Measurements from ENCODE around the gene COL23A1. TPM values are rescaled to one million over a fixed set of nuclear protein-coding genes. Genes with fewer than 3 reads are reported as not detected.

COL23A1 gene
- polyA plus RNA-seq, 3 donors = 0.11 to 0.21 TPM; not detected in 1

GRCh38 chr5:178428341-178429155 is 161.6 kb downstream of the COL23A1 start:
- no peaks in the 10 kb centered on the region for H4K20me1 ChIP-seq (ENCODE audit: insufficient read depth, low read length)
- H3K9ac ChIP-seq (ENCODE audit: insufficient read depth, low read length, poor library complexity, severe bottlenecking) = no peak overlapping the region
- Mint-ChIP-seq H3K27me3 (ENCODE audit: low read depth in 3 of 3) (peaks cover 0 to 2% (median 0%) of the 10 kb centered on the region in 3 donors), H3K27ac (peak overlapping the region in 1 of 7 donors; percentile 36), H3K4me1 (peaks cover 7% of the 10 kb centered on the region), H3K9me3 (peaks cover 0 to 9% (median 6%) of the 10 kb centered on the region in 7 donors), H3K36me3 (no peaks in the 10 kb centered on the region), H3K4me3 (no peak overlapping the region)
- H3K9me3 ChIP-seq (replicated peaks in 1 of 2; ENCODE audit: control insufficient read depth in 1 of 2, insufficient read depth in 1 of 2, low read length in 2 of 2) = peaks cover 0 to 4% of the 10 kb centered on the region in 2 donors
- H3K4me1 ChIP-seq (ENCODE audit: control insufficient read depth in 1 of 2, insufficient read depth in 2 of 2, low read length in 2 of 2) = peaks cover 0 to 2% of the 10 kb centered on the region in 2 donors
- no peak overlapping the region for H2AFZ ChIP-seq (ENCODE audit: insufficient read depth, low read depth, low read length, poor library complexity, severe bottlenecking)
- DNase-seq = no peak
- H3K4me2 ChIP-seq (replicated peaks; ENCODE audit: extremely low read depth, low read length, poor library complexity, severe bottlenecking) = no peak overlapping the region
- H3K36me3 ChIP-seq (replicated peaks in 1 of 2; ENCODE audit: control insufficient read depth in 1 of 2, insufficient read depth in 2 of 2, low read length in 2 of 2) = no peaks in the 10 kb centered on the region
- H3K79me2 ChIP-seq (ENCODE audit: insufficient read depth, low read length) = no peaks in the 10 kb centered on the region
- no peaks in the 10 kb centered on the region for H3K27me3 ChIP-seq (ENCODE audit: control insufficient read depth in 2 of 2, insufficient read depth in 2 of 2, low read length in 2 of 2)
- no peak overlapping the region for H3K4me3 ChIP-seq (replicated peaks in 1 of 3; ENCODE audit: low read depth in 2 of 3, low read length in 3 of 3)
- 90% methylated on average over 16 of the region's 20 CpGs for WGBS (ENCODE audit: insufficient coverage)
- TF ChIP-seq, protein P1, sequence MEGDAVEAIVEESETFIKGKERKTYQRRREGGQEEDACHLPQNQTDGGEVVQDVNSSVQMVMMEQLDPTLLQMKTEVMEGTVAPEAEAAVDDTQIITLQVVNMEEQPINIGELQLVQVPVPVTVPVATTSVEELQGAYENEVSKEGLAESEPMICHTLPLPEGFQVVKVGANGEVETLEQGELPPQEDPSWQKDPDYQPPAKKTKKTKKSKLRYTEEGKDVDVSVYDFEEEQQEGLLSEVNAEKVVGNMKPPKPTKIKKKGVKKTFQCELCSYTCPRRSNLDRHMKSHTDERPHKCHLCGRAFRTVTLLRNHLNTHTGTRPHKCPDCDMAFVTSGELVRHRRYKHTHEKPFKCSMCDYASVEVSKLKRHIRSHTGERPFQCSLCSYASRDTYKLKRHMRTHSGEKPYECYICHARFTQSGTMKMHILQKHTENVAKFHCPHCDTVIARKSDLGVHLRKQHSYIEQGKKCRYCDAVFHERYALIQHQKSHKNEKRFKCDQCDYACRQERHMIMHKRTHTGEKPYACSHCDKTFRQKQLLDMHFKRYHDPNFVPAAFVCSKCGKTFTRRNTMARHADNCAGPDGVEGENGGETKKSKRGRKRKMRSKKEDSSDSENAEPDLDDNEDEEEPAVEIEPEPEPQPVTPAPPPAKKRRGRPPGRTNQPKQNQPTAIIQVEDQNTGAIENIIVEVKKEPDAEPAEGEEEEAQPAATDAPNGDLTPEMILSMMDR (IDR thresholded peaks at IDR 0.05) = no peak
- intact Hi-C loops (cut with micrococcal nuclease) = no loop called here
- H3K27ac ChIP-seq (ENCODE audit: low read depth in 1 of 2, low read length in 2 of 2) = no peak overlapping the region

DNA sequence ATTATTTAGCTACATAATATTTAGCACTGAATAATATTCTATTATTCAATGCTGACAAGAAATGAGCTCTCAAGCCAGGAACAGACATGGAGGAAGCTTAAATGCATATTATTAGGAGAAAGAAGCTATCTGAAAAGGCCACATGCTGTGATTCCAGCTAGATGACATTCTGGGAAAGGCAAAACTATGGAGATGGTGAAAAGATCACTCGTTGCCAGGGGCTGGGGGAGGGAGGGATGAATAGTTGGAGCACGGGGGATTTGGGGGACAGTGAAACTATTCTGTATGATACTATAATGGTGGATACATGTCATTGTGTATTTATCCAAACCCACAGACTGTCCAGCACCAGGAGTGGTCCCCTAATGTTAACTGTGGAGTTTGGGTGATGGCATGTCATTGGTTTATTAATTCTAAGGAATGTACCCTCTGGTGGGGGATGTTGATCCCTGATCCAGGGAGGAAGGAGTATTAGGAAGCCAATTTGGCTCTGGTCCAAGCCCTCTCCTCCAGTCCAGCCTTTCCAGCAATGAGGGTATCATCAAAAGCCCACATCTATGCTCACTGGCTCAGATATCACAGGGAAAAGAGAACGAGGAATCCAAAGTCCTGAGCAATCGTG is 162.5 kb downstream of the COL23A1 start:
- Mint-ChIP-seq H3K36me3 (no peaks in the 10 kb centered on the region), H3K27ac (no peak overlapping the region), H3K9me3 (peaks cover 0 to 12% (median 6%) of the 10 kb centered on the region in 7 donors), H3K4me1 (peaks cover 4% of the 10 kb centered on the region), H3K27me3 (ENCODE audit: low read depth in 3 of 3) (peaks cover 0 to 2% (median 0%) of the 10 kb centered on the region in 3 donors), H3K4me3 (no peak overlapping the region)
- DNase-seq = no peak
- H3K4me1 ChIP-seq (ENCODE audit: control insufficient read depth in 1 of 2, insufficient read depth in 2 of 2, low read length in 2 of 2) = peaks cover 0 to 2% of the 10 kb centered on the region in 2 donors
- no peaks in the 10 kb centered on the region for H3K79me2 ChIP-seq (ENCODE audit: insufficient read depth, low read length)
- no peak overlapping the region for H3K4me2 ChIP-seq (replicated peaks; ENCODE audit: extremely low read depth, low read length, poor library complexity, severe bottlenecking)
- no peak overlapping the region for H3K4me3 ChIP-seq (replicated peaks in 1 of 3; ENCODE audit: low read depth in 2 of 3, low read length in 3 of 3)
- H3K27ac ChIP-seq (ENCODE audit: low read depth in 1 of 2, low read length in 2 of 2) = no peak overlapping the region
- H3K9ac ChIP-seq (ENCODE audit: insufficient read depth, low read length, poor library complexity, severe bottlenecking) = no peak overlapping the region
- H3K36me3 ChIP-seq (replicated peaks in 1 of 2; ENCODE audit: control insufficient read depth in 1 of 2, insufficient read depth in 2 of 2, low read length in 2 of 2) = no peaks in the 10 kb centered on the region
- peaks cover 0 to 4% of the 10 kb centered on the region in 2 donors for H3K9me3 ChIP-seq (replicated peaks in 1 of 2; ENCODE audit: control insufficient read depth in 1 of 2, insufficient read depth in 1 of 2, low read length in 2 of 2)
- TF ChIP-seq, protein P1 (IDR thresholded peaks at IDR 0.05) = no peak
- H3K27me3 ChIP-seq (ENCODE audit: control insufficient read depth in 2 of 2, insufficient read depth in 2 of 2, low read length in 2 of 2) = no peaks in the 10 kb centered on the region
- intact Hi-C loops (cut with micrococcal nuclease) = no loop called here
- no CpG with 5 or more reads among the region's 4 CpGs for WGBS (ENCODE audit: insufficient coverage)
- no peaks in the 10 kb centered on the region for H4K20me1 ChIP-seq (ENCODE audit: insufficient read depth, low read length)
- H2AFZ ChIP-seq (ENCODE audit: insufficient read depth, low read depth, low read length, poor library complexity, severe bottlenecking) = no peak overlapping the region
